HEK293 (cell line): ENCODE data around the gene EXOSC7.

ENCODE experiments used
- CTCF ChIA-PET: fragments of 350-600 bp; formaldehyde crosslinking; extraction: SDS; loops from one replicate; lab custom pipeline; 2021; ENCODE audit warnings: antibody characterized with exemption; lab: Yijun Ruan, JAX
- POLR2A ChIA-PET: fragments of 300-600 bp; formaldehyde crosslinking; extraction: SDS; loops from one replicate; lab custom pipeline; 2020; ENCODE audit warnings: antibody characterized with exemption, inconsistent platforms; lab: Yijun Ruan, JAX
- H3K27ac ChIP-seq: fragments of 200-500 bp; sonication (Bioruptor generic); 2 replicates; pipeline ENCODE4 v1.5.1; 2014; ENCODE audit warnings: low read depth, low read length, control low read depth, inconsistent platforms; ENCODE audit errors: extremely low read depth
- H3K36me3 ChIP-seq, 2 experiments: fragments of 200-500 bp in 1 of 2; sonication (Bioruptor generic) in 1 of 2; 1 replicate in 1 of 2; 2 replicates in 1 of 2; pipeline ENCODE4 v1.5.1; 2014 to 2017; ENCODE audit warnings: inconsistent platforms in 2 of 2, low read length in 2 of 2; ENCODE audit not compliant: control insufficient read depth in 2 of 2, insufficient read depth in 1 of 2
- H3K4me1 ChIP-seq: fragments of 200-500 bp; sonication (Bioruptor generic); 2 replicates; pipeline ENCODE4 v1.5.1; 2014; ENCODE audit warnings: mild to moderate bottlenecking, low read length, inconsistent platforms; ENCODE audit not compliant: control insufficient read depth, insufficient read depth
- H3K4me3 ChIP-seq: 2 replicates; pipeline ENCODE4 v1.5.1; 2011; ENCODE audit warnings: low read depth, mild to moderate bottlenecking, control low read depth, low read length, moderate library complexity
- H3K9me3 ChIP-seq: fragments of 200-500 bp; sonication (Bioruptor generic); 2 replicates; pipeline ENCODE4 v1.5.1; 2014; ENCODE audit warnings: low read depth, low read length, inconsistent platforms; ENCODE audit not compliant: control insufficient read depth, insufficient read depth
- CTCF ChIP-seq: fragments of 450-650 bp; formaldehyde crosslinking; IDR thresholded peaks from 2 replicates; pipeline ENCODE4 v1.5.1; 2016; ENCODE audit warnings: missing biosample characterization, missing genetic modification characterization
- GLI2 ChIP-seq: fragments of 450-650 bp; formaldehyde crosslinking; IDR thresholded peaks from 2 replicates; pipeline ENCODE4; 2017; ENCODE audit warnings: missing biosample characterization, missing genetic modification characterization, low read depth, borderline replicate concordance
- HIC1 ChIP-seq: fragments of 450-650 bp; formaldehyde crosslinking; IDR thresholded peaks from 2 replicates; pipeline ENCODE4 v1.5.1; 2016; ENCODE audit warnings: missing biosample characterization, missing genetic modification characterization
- KLF10 ChIP-seq: fragments of 450-650 bp; IDR thresholded peaks from 2 replicates; pipeline ENCODE4 v1.5.1; 2018; ENCODE audit warnings: missing biosample characterization, mild to moderate bottlenecking, missing genetic modification characterization
- OVOL3 ChIP-seq: fragments of 450-650 bp; formaldehyde crosslinking; IDR thresholded peaks from 2 replicates; pipeline ENCODE4 v1.5.1; 2016; ENCODE audit warnings: missing biosample characterization, missing genetic modification characterization
- PRDM6 ChIP-seq: fragments of 450-650 bp; formaldehyde crosslinking; IDR thresholded peaks from 2 replicates; pipeline ENCODE4 v1.5.1; 2017; ENCODE audit warnings: missing biosample characterization, missing genetic modification characterization
- ZBTB6 ChIP-seq: fragments of 450-650 bp; formaldehyde crosslinking; IDR thresholded peaks from 2 replicates; pipeline ENCODE4 v1.5.1; 2017; ENCODE audit warnings: missing biosample characterization, missing genetic modification characterization
- ZNF10 ChIP-seq: fragments of 450-650 bp; formaldehyde crosslinking; IDR thresholded peaks from 2 replicates; pipeline ENCODE4 v1.5.1; 2017; ENCODE audit warnings: missing biosample characterization, missing genetic modification characterization
- ZNF174 ChIP-seq: fragments of 450-650 bp; formaldehyde crosslinking; IDR thresholded peaks from 2 replicates; pipeline ENCODE4 v1.5.0; 2017; ENCODE audit warnings: missing biosample characterization, mild to moderate bottlenecking, missing genetic modification characterization
- ZNF214 ChIP-seq: fragments of 450-650 bp; formaldehyde crosslinking; IDR thresholded peaks from 2 replicates; pipeline ENCODE4 v1.5.1; 2017; ENCODE audit warnings: missing biosample characterization, mild to moderate bottlenecking, missing genetic modification characterization, borderline replicate concordance
- ZNF26 ChIP-seq: fragments of 450-650 bp; formaldehyde crosslinking; IDR thresholded peaks from 2 replicates; pipeline ENCODE4 v1.5.1; 2016; ENCODE audit warnings: missing biosample characterization, missing genetic modification characterization
- ZNF280D ChIP-seq: fragments of 450-650 bp; formaldehyde crosslinking; IDR thresholded peaks from 2 replicates; pipeline ENCODE4 v1.5.1; 2016; ENCODE audit warnings: missing biosample characterization, missing genetic modification characterization
- ZNF350 ChIP-seq: fragments of 450-650 bp; formaldehyde crosslinking; IDR thresholded peaks from 2 replicates; pipeline ENCODE4 v1.5.0; 2017; ENCODE audit warnings: missing biosample characterization, mild to moderate bottlenecking, missing genetic modification characterization
- ZNF354C ChIP-seq: fragments of 450-650 bp; formaldehyde crosslinking; IDR thresholded peaks from 2 replicates; pipeline ENCODE4 v1.5.1; 2016; ENCODE audit warnings: missing biosample characterization, missing genetic modification characterization, low read depth, borderline replicate concordance
- ZNF37A ChIP-seq: fragments of 450-650 bp; IDR thresholded peaks from 2 replicates; pipeline ENCODE4 v1.5.1; 2018; ENCODE audit warnings: missing biosample characterization, missing genetic modification characterization
- ZNF394 ChIP-seq: fragments of 450-650 bp; formaldehyde crosslinking; IDR thresholded peaks from 2 replicates; pipeline ENCODE4 v1.5.1; 2016; ENCODE audit warnings: missing biosample characterization, missing genetic modification characterization, mild to moderate bottlenecking, moderate library complexity, borderline replicate concordance
- ZNF416 ChIP-seq: fragments of 450-650 bp; formaldehyde crosslinking; IDR thresholded peaks from 2 replicates; pipeline ENCODE4 v1.5.1; 2016; ENCODE audit warnings: missing biosample characterization, missing genetic modification characterization
- ZNF529 ChIP-seq: fragments of 450-650 bp; formaldehyde crosslinking; IDR thresholded peaks from 2 replicates; pipeline ENCODE4 v1.5.1; 2017; ENCODE audit warnings: missing genetic modification characterization, missing biosample characterization; ENCODE audit not compliant: insufficient replicate concordance
- ZNF692 ChIP-seq: fragments of 450-650 bp; formaldehyde crosslinking; IDR thresholded peaks from 2 replicates; pipeline ENCODE4 v1.5.1; 2016; ENCODE audit warnings: missing biosample characterization, missing genetic modification characterization
- ZNF704 ChIP-seq: fragments of 450-650 bp; formaldehyde crosslinking; IDR thresholded peaks from 2 replicates; pipeline ENCODE4 v1.5.1; 2016; ENCODE audit warnings: missing biosample characterization, missing genetic modification characterization
- ZNF76 ChIP-seq: fragments of 450-650 bp; formaldehyde crosslinking; IDR thresholded peaks from 2 replicates; pipeline ENCODE4; 2016; ENCODE audit warnings: low read depth, missing biosample characterization, missing genetic modification characterization, borderline replicate concordance

EXOSC7 gene

GRCh38 chr3:44965165-44965564 lies 10.9 kb upstream of the EXOSC7 start (continued):
- TF ChIP-seq ZNF350 (no peak), ZNF354C (tag by site-specific recombination) (no peak), ZNF26 (tag by site-specific recombination) (no peak), ZNF214 (tag by site-specific recombination) (no peak)
- TF ChIP-seq, all 188 proteins: peak for 0

GRCh38 chr3:44966795-44967278 lies 9.2 kb upstream of the EXOSC7 start:
- Histone ChIP-seq H3K4me1 (no peaks in the 10 kb centered on the region), H3K36me3 (peaks cover 0 to 3% of the 10 kb centered on the region in 2 experiments; a peak in 1 of 3 replicates), H3K27ac (no peak overlapping the region), H3K4me3 (no peak overlapping the region), H3K9me3 (no peaks in the 10 kb centered on the region)
- ChIA-PET POLR2A (no interaction called here), CTCF (interaction anchor here (0.7 kb wide), 2 partner anchors 11 to 1419 kb away, joined by 3 read pairs; no protein-coding TSS in a partner anchor)
- TF ChIP-seq CTCF (tag by site-specific recombination) (no peak), PRDM6 (tag by site-specific recombination) (no peak), ZNF692 (tag by site-specific recombination) (no peak), ZNF174 (no peak), ZBTB6 (tag by site-specific recombination) (no peak), ZNF529 (tag by site-specific recombination) (no peak), ZNF280D (tag by site-specific recombination) (no peak), ZNF76 (tag by site-specific recombination) (no peak), HIC1 (tag by site-specific recombination) (no peak), ZNF37A (no peak), GLI2 (tag by site-specific recombination) (no peak), ZNF394 (tag by site-specific recombination) (no peak), ZNF416 (no peak), KLF10 (tag by site-specific recombination) (no peak), ZNF704 (tag by site-specific recombination) (no peak), ZNF10 (no peak), OVOL3 (tag by site-specific recombination) (no peak)
